Esophagus muscularis mucosa (tissue), 4 donors: ENCODE data around the gene JADE2. TPM values are rescaled to one million over a fixed set of nuclear protein-coding genes. Genes with fewer than 3 reads are reported as not detected.

Source experiments
- DNase-seq: peaks from one replicate; pipeline ENCODE4 v3.0.0-alpha.2; 2017; ENCODE audit errors: extremely low spot score
- H3K27ac ChIP-seq, 4 donors: fragments of 200-600 bp; sonication (generic); replicated peaks in 1 of 4; 1 replicate in 3 of 4; 2 replicates in 1 of 4; pipeline ENCODE4 v1.5.1; 2016 to 2019; ENCODE audit warnings: mild to moderate bottlenecking in 1 of 4
- H3K27me3 ChIP-seq, 4 donors: fragments of 200-600 bp; sonication (generic); one replicate each; pipeline versions ENCODE4 v1.5.1 to v1.6.0; 2016 to 2019
- H3K36me3 ChIP-seq, 4 donors: fragments of 200-600 bp; sonication (generic); one replicate each; pipeline ENCODE4 v1.5.1; 2016 to 2019
- H3K4me1 ChIP-seq, 4 donors: fragments of 200-600 bp; sonication (generic); one replicate each; pipeline ENCODE4 v1.5.1; 2016 to 2019
- H3K4me3 ChIP-seq, 4 donors: fragments of 200-600 bp; sonication (generic); 1 replicate in 2 of 4; 2 replicates in 2 of 4; pipeline ENCODE4 v1.5.1; 2016 to 2019; ENCODE audit warnings: mild to moderate bottlenecking in 4 of 4, moderate library complexity in 1 of 4
- H3K9me3 ChIP-seq, 4 donors: fragments of 200-600 bp; sonication (generic); 1 replicate in 3 of 4; 2 replicates in 1 of 4; pipeline ENCODE4 v1.5.1; 2016 to 2019
- CTCF ChIP-seq, 3 experiments: fragments of 200-600 bp in 2 of 3; fragments of 450-650 bp in 1 of 3; sonication (generic) in 2 of 3; IDR thresholded peaks; one replicate each; pipeline ENCODE4 v1.5.1; 2017 to 2019; ENCODE audit warnings: antibody characterized with exemption in 3 of 3, mild to moderate bottlenecking in 2 of 3, moderate library complexity in 1 of 3
- EP300 ChIP-seq: sonication (generic); formaldehyde crosslinking; IDR thresholded peaks from one replicate; pipeline ENCODE4 v1.6.1; 2017; ENCODE audit warnings: antibody characterized with exemption
- POLR2A ChIP-seq: fragments of 450-650 bp; IDR thresholded peaks from one replicate; pipeline ENCODE4 v1.6.1; 2017; ENCODE audit warnings: antibody characterized with exemption, moderate library complexity, mild to moderate bottlenecking, low read depth
- POLR2AphosphoS5 ChIP-seq, 2 donors: sonication (generic); formaldehyde crosslinking; IDR thresholded peaks; one replicate each; pipeline ENCODE4 v1.6.1; 2017; ENCODE audit warnings: antibody characterized with exemption in 2 of 2
- WGBS: methylation state at CpG from one replicate; pipeline ENCODE4 v1.1.5; 2018; 5-methylcytosine and 5-hydroxymethylcytosine counted together
- intact Hi-C: fragments of 100-400 bp; cut with DNase I; formaldehyde crosslinking; loops from one replicate; pipeline ENCODE4 v1.15.1; 2023
- total RNA-seq, 4 donors: library from RNA; depleted of rRNA; stranded (reverse); fragments of >200 nt; gene quantifications; one replicate each; pipeline versions ENCODE4 v1.1.0 to v1.2.1, GENCODE V29; 2016

The JADE2 gene
- total RNA-seq, 4 donors from 2014 or later, result 55.5 to 95.5 (median 77.1) TPM

GRCh38 chr5:134490255-134490924, 35.1 kb upstream of the JADE2 start:
- no peaks in the 10 kb centered on the region for H3K36me3 ChIP-seq
- peak; percentile 75 for DNase-seq
- 88% methylated on average over 9 of the region's 9 CpGs for WGBS
- H3K27me3 ChIP-seq, result no peaks in the 10 kb centered on the region
- TF ChIP-seq EP300, result no peak
- no peak for TF ChIP-seq POLR2A
- no peak for TF ChIP-seq POLR2AphosphoS5 (IDR thresholded peaks at IDR 0.05)
- TF ChIP-seq CTCF (IDR thresholded peaks at IDR 0.05), result no peak
- intact Hi-C loops, result no loop called here
- no peaks in the 10 kb centered on the region for H3K4me1 ChIP-seq
- no peaks in the 10 kb centered on the region for H3K9me3 ChIP-seq
- H3K27ac ChIP-seq, result no peak overlapping the region
- H3K4me3 ChIP-seq, result no peak overlapping the region

- intact Hi-C loops, result no loop called here
- H3K4me3 ChIP-seq, result no peak overlapping the region
- H3K9me3 ChIP-seq, result no peaks in the 10 kb centered on the region
- TF ChIP-seq CTCF (IDR thresholded peaks at IDR 0.05) (no peak), EP300 (no peak), POLR2AphosphoS5 (IDR thresholded peaks at IDR 0.05) (no peak)
- H3K4me1 ChIP-seq, result no peaks in the 10 kb centered on the region
- H3K27me3 ChIP-seq, result no peaks in the 10 kb centered on the region
- H3K27ac ChIP-seq, result no peak overlapping the region
- no peaks in the 10 kb centered on the region for H3K36me3 ChIP-seq
- DNase-seq, result peak; percentile 70
- 91% methylated on average over 8 of the region's 8 CpGs for WGBS
Measured at GRCh38 chr5:134490925-134491271, 34.6 kb upstream of the JADE2 start.

DNA sequence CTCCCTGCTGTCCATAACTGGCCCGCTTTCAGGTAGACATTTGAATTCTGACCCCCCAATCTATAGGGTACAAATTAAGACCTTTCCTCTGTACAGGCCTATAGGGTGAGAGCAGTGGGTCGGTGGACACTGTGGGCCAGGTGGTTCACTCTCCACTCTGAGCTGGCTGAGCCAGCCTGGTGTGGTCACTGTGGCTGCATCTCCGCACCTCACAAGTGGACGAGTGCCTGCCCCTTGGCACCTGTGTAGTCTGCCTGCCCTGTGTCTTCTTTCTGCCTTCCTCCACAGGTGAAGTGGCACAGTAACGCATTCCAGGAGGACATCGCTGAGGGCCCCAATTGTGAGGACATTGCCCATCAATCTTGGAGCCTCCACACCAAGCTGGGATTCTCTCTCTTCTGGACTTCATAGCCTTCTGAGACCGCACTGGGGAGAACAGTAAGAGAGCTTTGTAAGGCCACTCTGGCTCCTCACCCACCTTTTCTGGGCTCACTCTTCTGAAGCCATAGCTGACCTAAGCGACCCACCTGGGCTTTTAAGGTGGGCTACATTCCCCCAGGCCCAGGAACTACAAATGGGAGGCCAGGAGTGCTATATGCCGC, 33.5 kb upstream of the JADE2 start:
- no peaks in the 10 kb centered on the region for H3K9me3 ChIP-seq
- no peak overlapping the region for H3K27ac ChIP-seq
- DNase-seq, result peak; percentile 81
- no peaks in the 10 kb centered on the region for H3K4me1 ChIP-seq
- intact Hi-C loops, result no loop called here
- H3K27me3 ChIP-seq, result no peaks in the 10 kb centered on the region
- H3K4me3 ChIP-seq, result no peak overlapping the region
- TF ChIP-seq POLR2A (no peak), EP300 (no peak)
- 96% methylated on average over 9 of the region's 9 CpGs for WGBS
- no peaks in the 10 kb centered on the region for H3K36me3 ChIP-seq

- Histone ChIP-seq H3K27me3 (no peaks in the 10 kb centered on the region), H3K27ac (no peak overlapping the region), H3K36me3 (no peaks in the 10 kb centered on the region), H3K9me3 (no peaks in the 10 kb centered on the region), H3K4me3 (no peak overlapping the region), H3K4me1 (no peaks in the 10 kb centered on the region)
- intact Hi-C loops, result no loop called here
- TF ChIP-seq EP300, result no peak
- no peak for TF ChIP-seq CTCF (IDR thresholded peaks at IDR 0.05)
- TF ChIP-seq POLR2A, result no peak
- no peak for TF ChIP-seq POLR2AphosphoS5 (IDR thresholded peaks at IDR 0.05)
- WGBS, result 88% methylated on average over 6 of the region's 6 CpGs
- no peak for DNase-seq
Measured at GRCh38 chr5:134492568-134492967, 32.9 kb upstream of the JADE2 start.

- Histone ChIP-seq H3K36me3 (no peaks in the 10 kb centered on the region), H3K27ac (no peak overlapping the region), H3K4me1 (no peaks in the 10 kb centered on the region), H3K27me3 (no peaks in the 10 kb centered on the region), H3K9me3 (no peaks in the 10 kb centered on the region), H3K4me3 (no peak overlapping the region)
- WGBS, result 82% methylated on average over 2 of the region's 4 CpGs
- TF ChIP-seq CTCF (IDR thresholded peaks at IDR 0.05) (no peak), EP300 (no peak)
- no peak for DNase-seq
- intact Hi-C loops, result no loop called here
Measured at GRCh38 chr5:134493461-134494055, 31.9 kb upstream of the JADE2 start.
